Keratinocyte (primary cell): Measurements from ENCODE around the gene DNM2. TPM values are rescaled to one million over a fixed set of nuclear protein-coding genes. Genes with fewer than 3 reads are reported as not detected.

Experiments used
- DNase-seq: peaks from one replicate; pipeline ENCODE4 v3.0.0-alpha.2; 2011; ENCODE audit warnings: low read depth, missing footprints, low spot score
- FAIRE-seq: peaks from 2 replicates; lab custom pipeline; 2011; peaks lifted over from hg19 to GRCh38; lab: Jason Lieb, UNC
- H2AFZ ChIP-seq: 2 replicates; pipeline ENCODE4 v1.6.0; 2012; ENCODE audit warnings: low read length, control low read depth, inconsistent platforms; ENCODE audit not compliant: control insufficient read depth
- H3K27ac ChIP-seq: 2 replicates; pipeline ENCODE4 v1.5.1; 2011; ENCODE audit warnings: low read length; ENCODE audit not compliant: control insufficient read depth, insufficient read depth
- H3K27me3 ChIP-seq: 3 replicates; pipeline ENCODE4 v1.6.0; 2011; ENCODE audit warnings: low read length; ENCODE audit not compliant: control insufficient read depth, insufficient read depth; ENCODE audit errors: extremely low read depth
- H3K36me3 ChIP-seq, 2 experiments: 2 replicates in 1 of 2; 3 replicates in 1 of 2; pipeline ENCODE4 v1.5.1; 2011; ENCODE audit warnings: low read length in 2 of 2, mild to moderate bottlenecking in 1 of 2; ENCODE audit not compliant: control insufficient read depth in 2 of 2, insufficient read depth in 2 of 2; ENCODE audit errors: extremely low read depth in 1 of 2
- H3K4me1 ChIP-seq: 3 replicates; pipeline ENCODE4 v1.5.1; 2011; ENCODE audit warnings: low read length; ENCODE audit not compliant: control insufficient read depth, insufficient read depth; ENCODE audit errors: extremely low read depth
- H3K4me2 ChIP-seq: 3 replicates; pipeline ENCODE4 v1.6.0; 2011; ENCODE audit warnings: low read depth, low read length; ENCODE audit not compliant: control insufficient read depth, insufficient read depth; ENCODE audit errors: extremely low read depth
- H3K4me3 ChIP-seq, 3 experiments: fragments of 200-600 bp in 1 of 3; sonication (generic) in 1 of 3; 2 replicates in 2 of 3; 3 replicates in 1 of 3; pipeline ENCODE4 v1.5.1; 2011 to 2016; ENCODE audit warnings: low read length in 3 of 3, mild to moderate bottlenecking in 3 of 3, control low read depth in 2 of 3, inconsistent platforms in 1 of 3, low read depth in 1 of 3, mixed read lengths in 1 of 3, mixed run types in 1 of 3, moderate library complexity in 1 of 3; ENCODE audit not compliant: control insufficient read depth in 2 of 3, insufficient read depth in 2 of 3; ENCODE audit errors: extremely low read depth in 1 of 3
- H3K79me2 ChIP-seq: 2 replicates; pipeline ENCODE4 v1.6.0; 2012; ENCODE audit warnings: low read length; ENCODE audit not compliant: control insufficient read depth, insufficient read depth
- H3K9ac ChIP-seq: 3 replicates; pipeline ENCODE4 v1.6.0; 2011; ENCODE audit warnings: low read length; ENCODE audit not compliant: control insufficient read depth, insufficient read depth; ENCODE audit errors: extremely low read depth
- H3K9me1 ChIP-seq: 3 replicates; pipeline ENCODE4 v1.6.0; 2011; ENCODE audit warnings: low read length; ENCODE audit not compliant: control insufficient read depth, insufficient read depth; ENCODE audit errors: extremely low read depth
- H3K9me3 ChIP-seq: 2 replicates; pipeline ENCODE4 v1.5.1; 2012; ENCODE audit warnings: low read depth, low read length; ENCODE audit not compliant: control insufficient read depth
- H4K20me1 ChIP-seq: 3 replicates; pipeline ENCODE4 v1.6.0; 2011; ENCODE audit warnings: low read length; ENCODE audit not compliant: control insufficient read depth, insufficient read depth; ENCODE audit errors: extremely low read depth
- CTCF ChIP-seq, 3 experiments: IDR thresholded peaks in 1 of 3; conservative IDR thresholded peaks in 1 of 3; optimal IDR thresholded peaks in 1 of 3; 2 replicates in 2 of 3; 3 replicates in 1 of 3; pipeline versions ENCODE3 to v1.5.1; 2011; ENCODE audit warnings: low read length in 3 of 3, mild to moderate bottlenecking in 3 of 3, moderate library complexity in 2 of 3, control low read depth in 1 of 3, inconsistent platforms in 1 of 3; ENCODE audit not compliant: insufficient read depth in 2 of 3; ENCODE audit errors: extremely low read depth in 1 of 3
- EZH2 ChIP-seq: IDR thresholded peaks from one replicate; pipeline ENCODE4 v1.6.1; 2012; ENCODE audit warnings: inconsistent platforms, mild to moderate bottlenecking, low read length, moderate library complexity
- dilution Hi-C: fragments of 300-500 bp; cut with MboI; formaldehyde crosslinking; loops from one replicate; pipeline ENCODE4 v1.7.0; 2020; ENCODE audit warnings: low sequenced_read_pairs; ENCODE audit not compliant: extremely low pct_ligation_motif_present
- polyA plus RNA-seq, 5 experiments: library from polyadenylated mRNA; depleted of rRNA in 3 of 5; stranded (reverse) in 3 of 5; stranded (forward) in 1 of 5; unstranded in 1 of 5; fragments of >200 nt; gene quantifications; 1 replicate in 1 of 5; 2 replicates in 3 of 5; 3 replicates in 1 of 5; pipeline versions ENCODE4 v1.2.1 to v1.2.3, GENCODE V29; 2011 to 2012; ENCODE audit warnings: missing spikeins in 2 of 5, low read depth in 1 of 5, low replicate concordance in 1 of 5

The DNM2 gene
- polyA plus RNA-seq, 1 donor (not counting 4 experiments of a cell fraction or from before 2014, with no cell fraction given), result 60.1 TPM

- TF ChIP-seq EZH2, result no peak
- no peak for TF ChIP-seq CTCF (optimal IDR thresholded peaks at IDR 0.05 in 1 of 3, IDR thresholded peaks at IDR 0.05 in 1 of 3, conservative IDR thresholded peaks at IDR 0.05 in 1 of 3; ENCODE audit: extremely low read depth in 1 of 3, insufficient read depth in 2 of 3, low read length in 3 of 3)
- Histone ChIP-seq H3K27me3 (no peaks in the 10 kb centered on the region), H3K36me3 (peaks cover 11 to 20% of the 10 kb centered on the region in 2 experiments), H3K4me1 (no peaks in the 10 kb centered on the region), H3K9me1 (no peaks in the 10 kb centered on the region), H3K9ac (no peak overlapping the region), H3K27ac (no peak overlapping the region), H3K9me3 (no peaks in the 10 kb centered on the region), H4K20me1 (peaks cover 2% of the 10 kb centered on the region), H3K4me2 (no peak overlapping the region), H2AFZ (no peak overlapping the region), H3K4me3 (no peak overlapping the region), H3K79me2 (no peaks in the 10 kb centered on the region)
- dilution Hi-C loops, result no loop called here
- no peak for DNase-seq
- no peak for FAIRE-seq
Measured at GRCh38 chr19:10818301-10819123, 100.6 kb downstream of the DNM2 start.

GRCh38 chr19:10819124-10820060 lies 101.5 kb downstream of the DNM2 start:
- H3K4me2 ChIP-seq, result no peak overlapping the region
- dilution Hi-C loops, result no loop called here

More at GRCh38 chr19:10819124-10820060, 101.5 kb downstream of the DNM2 start:
- H3K4me3 ChIP-seq, result no peak overlapping the region
- H3K9me3 ChIP-seq, result no peaks in the 10 kb centered on the region
- H3K9ac ChIP-seq, result no peak overlapping the region
- no peaks in the 10 kb centered on the region for H3K9me1 ChIP-seq
- peaks cover 2% of the 10 kb centered on the region for H4K20me1 ChIP-seq
- DNase-seq, result no peak
- H3K4me1 ChIP-seq, result no peaks in the 10 kb centered on the region
- no peaks in the 10 kb centered on the region for H3K27me3 ChIP-seq
- no peak overlapping the region for H3K27ac ChIP-seq
- TF ChIP-seq CTCF (optimal IDR thresholded peaks at IDR 0.05 in 1 of 3, IDR thresholded peaks at IDR 0.05 in 1 of 3, conservative IDR thresholded peaks at IDR 0.05 in 1 of 3; ENCODE audit: extremely low read depth in 1 of 3, insufficient read depth in 2 of 3, low read length in 3 of 3), result no peak
- TF ChIP-seq EZH2, result no peak
- no peak for FAIRE-seq
- H3K79me2 ChIP-seq, result no peaks in the 10 kb centered on the region
- peaks cover 11 to 26% of the 10 kb centered on the region in 2 experiments for H3K36me3 ChIP-seq
- no peak overlapping the region for H2AFZ ChIP-seq
